ENCODE data around the gene DHX57. TPM values are rescaled to one million over a fixed set of nuclear protein-coding genes. Genes with fewer than 3 reads are reported as not detected.
"Not testable (repeated sequence)": the region's sequence is repeated elsewhere in the genome, so short reads cannot be mapped to it uniquely, and the experiment has no call there.

Gene DHX57
- total RNA-seq, 1 donor, result 25.0 TPM

GRCh38 chr2:38763228-38763627, 112.5 kb downstream of the DHX57 start:
- DNase-seq (ENCODE audit: low read depth), result no peak
- H3K4me3 ChIP-seq (ENCODE audit: low read depth, low read length), result no peak overlapping the region

GRCh38 chr2:38755891-38756290, 119.8 kb downstream of the DHX57 start:
- DNase-seq (ENCODE audit: low read depth), result not testable (repeated sequence)

More at GRCh38 chr2:38763228-38763627, 112.5 kb downstream of the DHX57 start:
- TF ChIP-seq CTCF (IDR thresholded peaks at IDR 0.05; ENCODE audit: insufficient read depth, low read length), result no peak

GRCh38 chr2:38754506-38754905, 121.2 kb downstream of the DHX57 start:
- no peak for TF ChIP-seq CTCF (IDR thresholded peaks at IDR 0.05; ENCODE audit: insufficient read depth, low read length)
- no peak for DNase-seq (ENCODE audit: low read depth)
- H3K4me3 ChIP-seq (ENCODE audit: low read depth, low read length), result peak overlapping the region; percentile 2

More at GRCh38 chr2:38755891-38756290, 119.8 kb downstream of the DHX57 start:
- H3K4me3 ChIP-seq (ENCODE audit: low read depth, low read length), result not testable (repeated sequence)

GRCh38 chr2:38754049-38754448, 121.7 kb downstream of the DHX57 start:
- DNase-seq (ENCODE audit: low read depth), result no peak
- no peak overlapping the region for H3K4me3 ChIP-seq (ENCODE audit: low read depth, low read length)
- TF ChIP-seq CTCF (IDR thresholded peaks at IDR 0.05; ENCODE audit: insufficient read depth, low read length), result no peak

- no peak for TF ChIP-seq CTCF (IDR thresholded peaks at IDR 0.05; ENCODE audit: insufficient read depth, low read length)
- peak overlapping the region; percentile 67 for H3K4me3 ChIP-seq (ENCODE audit: low read depth, low read length)
- no peak for DNase-seq (ENCODE audit: low read depth)
Measured at GRCh38 chr2:38751596-38752410, 123.9 kb downstream of the DHX57 start.

GRCh38 chr2:38750891-38751595, 124.7 kb downstream of the DHX57 start, which contains the start of gene SRSF7:
TSS of gene SRSF7 (minus strand) at chr2:38751361. CDS start at chr2:38751256, 105 bp downstream.
- DNase-seq (ENCODE audit: low read depth), result peak; percentile 100
- H3K4me3 ChIP-seq (ENCODE audit: low read depth, low read length), result peak within 1 kb of the TSS; percentile 100
- TF ChIP-seq CTCF (IDR thresholded peaks at IDR 0.05; ENCODE audit: insufficient read depth, low read length), result no peak
